Cerebellar cortex (tissue), 1 donor: Measurements from ENCODE around the gene AFG1L.
"Not testable (repeated sequence)": the region's sequence is repeated elsewhere in the genome, so short reads cannot be mapped to it uniquely, and the experiment has no call there.

Experiments used
- DNase-seq: peaks from one replicate; pipeline ENCODE4 v3.0.0-alpha.2; 2015; ENCODE audit warnings: low spot score

AFG1L gene

DNA sequence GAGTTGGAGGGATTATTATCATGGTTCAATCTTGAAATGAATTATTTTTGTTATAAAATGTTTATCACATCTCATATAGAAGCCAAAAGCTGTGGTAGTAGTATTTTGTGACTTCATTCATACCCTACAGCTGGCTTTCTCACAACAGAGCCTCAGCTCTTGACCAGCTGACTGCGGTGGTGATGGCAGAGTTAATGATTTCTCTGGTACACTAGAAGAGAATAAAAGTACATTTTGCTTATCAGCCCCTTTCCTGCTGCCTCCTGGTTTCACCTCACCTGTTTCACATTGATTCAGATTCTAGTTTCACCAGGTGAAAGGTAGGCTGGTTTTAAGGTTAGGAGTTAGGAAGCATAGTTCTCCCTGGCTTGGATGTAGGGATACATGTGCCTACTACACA, 55.7 kb downstream of the AFG1L start:
- DNase-seq, result no peak

DNA sequence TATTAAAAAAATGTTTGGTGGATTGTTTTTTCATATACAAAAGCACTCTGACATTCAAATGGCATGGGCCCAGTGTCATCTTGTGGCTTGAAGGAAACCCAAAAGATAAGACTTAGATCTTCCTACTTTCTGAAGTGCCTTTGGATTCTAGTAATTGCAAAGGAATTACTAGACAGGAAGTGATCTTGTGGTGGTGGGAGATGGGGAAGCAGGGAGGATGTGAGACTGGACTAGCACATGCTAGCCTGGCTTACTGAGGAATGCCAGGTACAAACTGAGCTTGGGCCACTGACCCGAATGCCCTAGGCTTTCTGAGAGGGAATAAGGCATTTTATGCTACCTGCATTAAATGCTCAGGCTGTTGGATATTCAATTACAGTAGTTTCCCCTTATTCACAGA, 59.0 kb downstream of the AFG1L start:
- DNase-seq, result no peak

DNA sequence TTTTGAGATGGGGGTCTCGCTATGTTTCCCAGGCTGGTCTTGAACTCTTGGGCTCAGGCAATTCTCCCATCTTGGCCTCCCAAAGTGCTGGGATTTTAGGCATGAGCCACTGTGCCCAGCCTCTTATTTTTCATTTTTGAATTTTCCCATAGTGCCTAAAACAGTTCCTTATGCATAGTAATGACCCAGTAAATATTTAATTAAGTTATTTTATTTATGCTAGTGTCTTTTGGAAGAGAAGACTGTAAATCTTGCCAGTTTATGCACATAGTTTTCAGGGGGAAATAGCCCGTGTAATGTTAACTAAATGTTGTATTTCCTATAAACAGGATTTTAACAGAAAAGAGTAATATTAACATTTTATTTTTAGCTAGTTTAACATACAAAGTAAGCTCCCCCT, 60.3 kb downstream of the AFG1L start:
- DNase-seq, result no peak

DNA sequence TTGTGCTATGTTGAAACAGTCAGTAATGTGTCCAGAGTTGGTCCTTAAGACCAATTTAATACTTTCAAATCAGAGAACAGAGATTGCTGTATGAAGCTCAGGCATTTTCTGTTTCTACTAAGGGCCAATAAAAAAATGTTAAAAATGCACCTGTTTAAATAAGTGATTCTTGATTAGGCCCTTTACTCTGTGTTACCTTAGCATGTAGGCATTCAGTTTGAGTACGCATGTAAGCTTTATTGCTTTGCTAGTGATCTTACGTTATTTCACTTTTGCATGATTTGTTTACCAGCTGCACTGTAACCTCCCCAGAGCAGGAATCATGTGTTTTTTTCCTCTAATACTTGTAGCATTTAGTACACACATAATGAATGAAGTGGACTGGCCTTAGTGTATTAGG, 61.0 kb downstream of the AFG1L start:
- no peak for DNase-seq

DNA sequence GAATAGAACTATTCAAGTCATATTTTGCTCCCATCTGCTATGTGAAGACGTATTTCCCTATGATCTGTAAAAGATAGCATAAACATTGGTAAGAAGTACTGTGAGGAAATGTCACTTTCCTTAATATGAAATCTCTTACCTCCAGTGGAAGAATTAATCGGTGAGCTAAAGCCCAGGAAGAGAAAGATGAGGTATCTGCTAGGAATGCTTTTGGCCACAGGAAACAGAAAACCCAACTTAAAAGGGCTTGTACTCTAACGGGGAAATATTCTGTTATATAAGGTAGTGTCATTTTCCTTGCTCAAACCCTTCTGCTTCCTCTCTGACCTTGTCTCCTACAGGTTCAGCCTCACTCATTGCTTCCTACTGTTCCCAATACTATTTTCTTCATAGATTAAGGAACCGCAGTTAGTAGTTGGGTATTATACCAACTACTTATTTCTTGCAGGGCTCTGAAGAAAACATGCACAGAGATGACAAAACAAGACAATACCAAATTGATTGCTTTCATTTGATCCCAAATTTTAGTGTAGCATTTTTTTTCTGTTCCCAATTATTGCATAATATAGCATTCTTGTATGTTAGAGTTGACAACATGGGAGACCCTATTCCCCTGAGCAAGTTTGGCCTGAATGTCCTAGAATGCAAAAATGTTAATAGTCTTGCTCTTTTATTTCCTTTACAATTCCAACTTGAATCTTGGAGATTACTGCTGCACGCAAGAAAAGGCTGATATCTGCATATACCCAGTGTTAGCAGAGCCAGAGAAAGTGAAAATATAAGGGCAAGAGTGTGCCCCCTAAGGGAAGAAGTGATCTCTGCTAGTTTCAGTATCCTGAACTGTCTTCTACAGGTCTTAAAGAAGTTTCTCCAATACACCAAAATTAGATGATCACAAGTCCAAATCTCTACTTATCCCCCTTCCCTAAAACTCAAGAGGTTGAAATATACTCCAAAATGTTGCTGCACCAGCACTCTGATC, 65.3 kb downstream of the AFG1L start:
- DNase-seq, result peak; percentile 16

DNA sequence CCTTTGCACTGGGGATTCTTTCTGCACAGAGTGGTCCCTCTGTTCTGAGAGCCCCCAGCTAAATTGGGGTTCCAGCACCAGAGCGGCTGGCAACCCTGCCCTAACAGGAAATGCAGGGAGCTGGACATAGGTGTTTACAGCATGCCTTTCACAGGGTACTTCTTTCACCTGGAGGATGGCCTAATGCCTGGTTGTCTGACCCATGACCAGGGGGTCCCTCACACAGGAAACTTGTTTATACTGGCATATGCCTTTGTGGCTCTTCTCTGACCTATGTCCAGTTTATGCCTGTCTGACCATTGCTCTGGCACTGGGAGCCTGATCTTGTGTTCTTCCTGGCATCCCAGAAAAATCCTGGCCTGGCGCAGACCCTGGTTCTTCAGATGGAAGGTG, 66.1 kb downstream of the AFG1L start:
- no peak for DNase-seq

DNA sequence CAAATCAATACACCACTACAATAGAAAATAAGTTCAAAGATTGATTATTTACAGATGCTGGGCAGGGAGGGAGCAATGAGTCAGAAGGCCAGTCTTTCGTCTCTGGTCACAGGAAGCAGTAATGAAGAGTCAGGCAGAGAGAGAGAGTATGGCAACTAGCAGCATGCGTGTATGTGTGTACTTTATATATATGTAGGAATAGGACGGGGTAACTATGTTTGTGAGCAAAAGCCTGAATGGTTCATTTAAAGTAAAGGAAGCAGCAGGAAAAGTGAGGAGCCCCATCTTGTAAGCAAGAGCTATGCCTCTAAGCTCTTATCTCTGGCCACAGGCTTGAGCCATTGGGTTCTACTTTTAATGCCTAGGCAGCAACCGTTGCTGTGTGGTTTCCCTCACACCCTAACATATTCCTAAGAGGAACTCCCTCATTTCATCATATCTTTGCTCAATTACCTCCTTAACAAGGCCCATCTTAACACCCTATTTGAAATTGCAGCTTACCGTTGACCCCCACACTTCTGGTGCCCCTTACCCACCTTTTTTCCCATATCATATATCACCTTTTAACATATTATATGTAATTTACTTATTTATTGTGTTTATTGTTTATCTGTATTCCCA, 66.6 kb downstream of the AFG1L start:
- DNase-seq, result no peak

DNA sequence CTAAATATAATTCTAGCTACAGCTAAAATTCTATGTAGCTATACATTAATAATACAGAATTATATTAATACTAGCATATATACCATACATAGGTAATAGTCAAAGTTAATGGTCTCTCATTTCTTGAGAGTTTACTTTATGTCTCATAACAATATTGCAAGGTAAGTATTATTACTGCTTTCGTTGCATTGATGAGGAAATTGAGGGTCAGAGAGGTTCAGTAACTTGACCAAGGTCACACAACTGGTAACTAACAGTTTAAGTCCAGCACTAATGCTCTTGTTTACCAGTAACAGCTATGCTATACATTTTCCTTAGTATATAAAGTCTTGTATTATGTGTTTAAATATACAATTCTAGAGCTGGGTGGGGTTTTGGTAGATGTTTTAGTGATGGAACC, 67.6 kb downstream of the AFG1L start:
- DNase-seq, result no peak

DNA sequence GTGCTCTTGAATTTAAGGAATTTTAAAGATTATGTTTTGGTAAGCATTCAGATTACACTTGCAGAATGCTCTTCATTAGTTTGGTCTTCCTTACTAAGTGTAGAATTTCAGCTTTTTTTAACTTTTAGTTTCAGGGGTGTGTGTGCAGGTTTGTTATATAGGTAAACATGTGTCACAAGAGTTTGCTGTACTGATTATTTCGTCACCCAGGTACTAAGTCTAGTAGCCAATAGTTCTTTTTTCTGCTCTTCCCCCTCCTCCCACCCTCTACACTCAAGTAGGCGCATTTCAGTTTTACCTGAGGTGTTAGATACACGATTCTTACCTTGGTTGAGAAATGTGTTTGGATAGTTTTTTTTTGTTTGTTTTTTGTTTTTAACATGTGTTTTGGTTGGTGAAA, 68.3 kb downstream of the AFG1L start:
- no peak for DNase-seq

DNA sequence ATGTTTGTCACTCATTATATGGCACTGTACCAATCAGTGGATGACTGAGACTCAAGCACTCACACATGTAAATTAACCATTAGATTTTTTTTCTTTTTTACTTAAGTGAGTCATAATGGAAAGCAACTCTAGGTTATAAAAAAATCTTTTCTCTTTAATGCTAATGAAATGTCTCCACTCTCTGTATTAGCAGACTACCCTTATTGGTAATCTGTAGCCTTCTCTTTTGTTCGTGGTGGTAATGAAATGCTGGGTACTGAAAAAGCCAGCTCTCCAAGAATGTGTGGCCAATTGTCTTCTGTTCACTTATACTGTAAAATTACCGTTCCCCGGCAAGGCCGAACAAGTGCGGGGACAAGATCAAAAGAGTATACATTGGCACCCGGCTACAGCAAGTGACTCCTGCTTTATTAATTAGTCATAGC, 69.0 kb downstream of the AFG1L start:
- DNase-seq, result no peak

DNA sequence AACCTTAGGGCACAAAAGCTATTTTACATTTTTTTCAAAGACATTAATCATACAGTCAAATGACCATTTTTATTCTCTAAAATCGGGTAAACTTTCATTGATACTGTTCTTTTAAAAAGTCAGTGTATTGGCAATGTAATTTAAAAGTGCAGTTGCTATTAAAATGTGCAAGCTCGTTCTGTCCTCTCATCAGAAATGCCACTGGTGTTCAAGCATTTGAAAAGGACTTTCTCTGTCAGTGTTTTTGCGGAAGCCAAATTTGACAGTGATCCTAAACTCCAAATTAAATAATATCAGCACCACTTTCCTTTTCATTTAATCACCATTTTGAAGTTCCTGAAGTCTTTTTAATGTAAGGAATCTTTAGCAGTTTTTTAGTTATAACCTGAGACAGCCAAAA, 69.6 kb downstream of the AFG1L start:
- DNase-seq, result no peak

DNA sequence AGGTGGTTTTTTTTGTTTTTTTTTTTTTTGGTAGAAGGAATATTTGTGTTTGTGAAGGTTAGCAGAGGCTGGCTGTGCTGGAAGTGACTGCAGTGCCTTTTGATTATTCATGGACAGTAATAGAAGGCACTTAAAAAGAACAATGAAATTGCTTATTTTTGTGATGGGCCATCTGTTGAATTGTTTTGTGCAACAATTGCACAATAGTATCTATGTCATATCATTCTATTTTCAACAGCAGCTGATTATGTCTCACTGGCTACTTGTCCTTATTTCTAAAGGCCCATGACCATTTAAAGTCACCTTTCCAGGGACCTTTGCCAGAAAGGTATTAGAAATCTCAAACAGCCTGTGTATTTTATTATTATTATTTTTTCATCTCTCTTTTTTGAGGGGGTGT, 70.6 kb downstream of the AFG1L start:
- no peak for DNase-seq

DNA sequence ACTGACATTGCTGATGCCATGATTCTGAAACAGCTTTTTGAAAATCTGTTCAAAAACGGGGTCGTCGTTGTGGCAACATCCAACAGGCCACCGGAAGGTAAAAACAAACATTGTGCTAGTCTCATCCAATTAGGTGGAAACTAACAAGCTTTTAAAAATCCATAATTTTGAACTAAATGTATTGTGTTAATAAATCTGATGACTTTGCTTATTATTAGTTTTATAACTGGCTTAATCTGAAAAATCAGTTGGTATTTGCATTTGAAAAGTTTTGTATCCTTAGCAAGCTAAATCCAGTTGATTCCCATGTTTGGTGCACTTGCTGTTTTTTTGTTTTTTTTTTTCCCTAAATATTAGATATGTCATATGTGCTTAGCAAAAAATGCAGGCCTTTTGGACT, 71.4 kb downstream of the AFG1L start:
- no peak for DNase-seq

DNA sequence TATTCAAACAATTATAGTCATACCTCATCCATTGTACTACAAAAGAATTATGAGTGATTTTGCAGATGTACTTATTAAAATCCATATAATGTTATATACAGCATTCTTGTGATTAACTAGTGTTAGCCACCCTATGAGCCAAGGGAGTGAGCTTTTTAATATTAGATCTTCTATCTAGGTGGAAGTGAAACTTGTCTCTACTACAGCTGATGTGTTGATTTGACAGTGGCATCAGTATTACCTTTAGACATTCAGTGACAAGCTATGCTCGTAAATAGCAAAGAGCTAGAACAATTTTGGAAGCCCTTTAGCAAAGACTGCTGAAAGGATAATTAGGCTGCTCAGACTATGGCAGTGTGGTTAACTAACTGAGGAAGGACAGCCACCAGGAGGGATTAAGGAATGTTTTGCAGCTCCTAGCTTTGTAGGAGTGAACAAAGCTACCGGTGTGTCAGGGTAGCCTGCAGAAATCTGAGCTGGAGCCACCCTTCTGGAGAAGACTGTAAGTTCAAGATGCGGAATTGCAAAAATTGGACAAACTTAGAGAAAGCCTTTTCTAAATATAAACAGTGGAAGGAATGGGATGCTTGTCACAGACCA, 73.7 kb downstream of the AFG1L start:
- DNase-seq, result no peak

DNA sequence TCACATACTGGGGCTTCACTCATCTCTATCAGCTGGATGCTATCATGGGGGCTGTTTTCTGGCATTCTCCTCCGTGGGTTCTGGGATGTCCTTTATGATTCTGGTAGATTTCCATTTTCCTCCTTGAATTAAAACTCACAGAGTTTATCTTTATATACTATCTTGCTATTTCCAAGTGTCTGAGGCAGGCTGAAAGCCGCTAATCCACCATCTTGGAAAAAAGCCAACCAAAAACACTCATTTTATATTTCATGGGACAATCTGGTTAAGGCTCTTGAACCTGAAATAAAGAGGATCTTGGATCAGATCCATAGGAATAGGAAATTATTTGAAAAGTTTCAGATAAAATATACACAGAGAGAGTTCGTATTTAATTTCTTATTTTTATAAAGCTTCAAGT, 86.0 kb downstream of the AFG1L start:
- no peak for DNase-seq

DNA sequence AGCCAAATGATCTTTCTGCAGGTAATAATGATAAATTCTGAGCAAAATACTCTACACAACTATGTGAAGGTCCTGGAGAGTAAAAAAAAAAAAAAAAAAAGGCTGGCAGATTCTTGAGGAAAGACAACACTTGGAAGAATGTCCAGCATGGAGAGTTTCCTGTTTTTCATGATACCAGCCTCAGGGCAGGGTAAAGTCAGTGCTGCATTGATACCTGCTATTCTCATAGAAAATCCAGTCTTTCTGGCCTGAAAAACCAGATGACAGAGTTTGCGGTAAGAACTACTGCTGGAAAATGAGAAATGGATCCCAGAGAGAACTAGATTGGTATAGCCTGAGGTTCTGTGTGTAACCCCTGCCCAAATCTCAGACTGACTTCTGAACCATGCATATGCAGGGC, 89.1 kb downstream of the AFG1L start:
- DNase-seq, result no peak

DNA sequence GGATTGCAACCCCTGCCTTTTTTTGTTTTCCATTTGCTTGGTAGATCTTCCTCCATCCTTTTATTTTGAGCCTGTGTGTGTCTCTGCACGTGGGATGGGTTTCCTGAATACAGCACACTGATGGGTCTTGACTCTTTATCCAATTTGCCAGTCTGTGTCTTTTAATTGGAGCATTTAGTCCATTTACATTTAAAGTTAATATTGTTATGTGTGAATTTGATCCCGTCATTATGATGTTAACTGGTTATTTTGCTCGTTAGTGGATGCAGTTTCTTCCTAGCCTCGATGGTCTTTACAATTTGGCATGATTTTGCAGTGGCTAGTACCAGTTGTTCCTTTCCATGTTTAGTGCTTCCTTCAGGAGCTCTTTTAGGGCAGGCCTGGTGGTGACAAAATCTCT, 94.3 kb downstream of the AFG1L start:
- not testable (repeated sequence) for DNase-seq

DNA sequence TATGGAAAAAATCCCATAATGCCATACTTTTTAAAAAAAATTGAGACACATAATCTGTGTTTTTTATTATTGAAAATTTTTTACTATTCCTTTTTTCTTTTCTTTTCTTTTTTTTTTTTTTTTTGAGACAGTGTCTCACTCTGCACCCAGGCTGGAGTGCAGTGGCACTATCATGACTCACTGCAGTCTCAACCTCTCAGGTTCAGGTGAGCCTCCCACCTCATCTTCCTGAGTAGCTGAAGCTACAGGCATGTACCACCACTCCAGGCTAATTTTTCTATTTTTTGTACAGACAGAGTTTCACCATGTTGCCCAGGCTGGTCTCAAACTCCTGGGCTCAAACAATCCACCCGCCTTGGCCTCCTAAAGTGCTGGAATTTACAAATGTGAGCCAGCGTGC, 100.4 kb downstream of the AFG1L start:
- no peak for DNase-seq

DNA sequence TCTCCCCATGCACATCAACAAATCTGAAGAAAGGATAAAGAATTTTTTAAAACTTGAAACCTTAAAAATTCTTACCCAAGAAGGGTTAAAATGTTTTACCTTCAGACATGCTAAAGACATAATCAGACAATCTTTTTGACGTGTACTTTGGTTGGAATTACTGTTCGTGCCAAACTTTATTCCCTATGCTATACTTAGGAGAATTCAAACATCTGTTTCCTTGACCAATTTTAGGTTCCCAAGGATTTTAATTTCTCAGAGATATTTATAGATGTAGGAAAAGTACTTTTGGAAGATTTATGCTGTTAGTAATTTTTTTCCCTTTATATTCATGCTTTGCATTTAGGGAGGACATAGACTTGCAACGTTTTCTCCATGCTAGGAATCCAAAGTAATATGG, 108.4 kb downstream of the AFG1L start:
- DNase-seq, result no peak

DNA sequence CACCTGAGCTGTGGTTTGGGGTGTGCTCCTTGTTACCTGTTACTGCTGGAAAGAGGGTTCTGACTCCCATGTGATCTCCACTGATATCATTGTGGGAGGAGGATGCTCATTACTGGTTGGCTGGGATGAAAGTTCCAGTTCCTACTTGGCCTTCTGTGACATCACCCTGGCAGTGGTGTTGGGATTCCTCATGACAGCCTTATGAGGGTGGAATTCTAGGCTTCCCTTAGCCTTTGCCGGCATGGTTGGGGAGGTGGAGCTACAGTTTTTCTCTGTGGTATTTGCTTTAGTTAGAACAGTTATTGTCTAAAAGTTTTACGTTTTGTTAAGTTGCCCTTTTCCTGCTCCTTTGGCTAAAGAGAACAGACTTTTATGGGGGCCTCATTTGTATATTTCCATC, 112.1 kb downstream of the AFG1L start:
- DNase-seq, result no peak

DNA sequence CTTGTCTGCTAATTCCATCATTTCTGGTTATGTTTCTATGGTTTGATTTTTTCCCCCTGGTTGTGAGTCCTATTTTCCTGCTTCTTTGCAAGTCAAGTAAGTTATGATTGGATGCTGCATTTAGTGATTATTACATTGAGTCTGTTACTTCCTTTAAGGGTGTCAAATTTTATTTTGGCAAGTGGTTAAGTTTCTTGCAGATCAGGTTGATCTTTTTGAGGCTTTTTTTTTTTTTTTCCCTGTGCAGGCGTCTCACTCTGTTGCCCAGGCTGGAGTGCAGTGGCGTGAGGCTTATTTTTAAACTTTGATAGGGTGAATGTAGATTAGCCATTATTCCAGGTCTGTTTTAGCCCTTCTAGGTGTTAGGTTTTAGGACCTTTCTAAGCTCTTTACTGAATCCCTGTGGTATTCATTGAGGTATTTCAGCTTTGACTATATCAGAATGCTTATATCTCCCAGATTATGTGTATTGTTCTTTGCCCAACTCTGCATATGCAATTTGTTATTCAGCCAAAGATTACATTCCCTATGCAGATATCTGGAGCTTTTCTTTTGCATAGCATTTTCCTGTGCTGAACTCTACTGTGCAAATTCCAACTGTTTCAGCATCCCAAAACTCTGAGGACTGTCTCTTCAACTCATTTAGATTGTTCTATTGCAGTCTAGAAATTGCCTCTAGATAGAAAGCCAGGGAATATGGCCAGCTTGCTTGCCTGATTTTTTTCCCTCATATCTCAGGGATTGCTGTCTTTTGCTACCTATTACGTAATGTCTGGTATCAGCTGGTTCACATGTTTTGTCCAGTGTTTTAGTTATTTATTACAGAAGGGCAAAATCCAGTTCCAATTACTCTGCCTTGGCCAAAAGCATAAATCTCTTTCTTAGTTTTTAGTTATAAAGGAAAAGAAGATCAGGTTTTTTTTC, 113.3 kb downstream of the AFG1L start:
- DNase-seq, result no peak

DNA sequence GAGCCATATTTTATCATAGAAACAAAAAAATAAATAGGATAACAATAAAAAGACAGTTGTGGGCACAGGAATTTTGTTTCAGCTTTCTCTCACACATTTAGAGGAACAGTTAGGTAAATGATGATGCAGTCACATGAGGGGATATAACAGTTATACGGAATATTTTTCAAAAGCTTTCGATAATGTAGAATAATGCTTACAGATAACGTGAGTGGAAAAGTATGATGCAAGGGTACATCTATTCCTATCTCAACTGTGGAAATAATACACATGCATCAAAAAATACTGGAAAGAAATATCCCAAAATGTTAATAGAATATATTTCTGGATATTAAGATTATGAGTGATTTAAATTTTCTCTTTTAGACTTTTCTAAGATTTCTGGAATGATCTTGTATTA, 114.0 kb downstream of the AFG1L start:
- DNase-seq, result no peak
